NCI-H345 treated with DMSO at 0.1 percent for 48 hours (cell line): ENCODE results near the gene TNFSF8.
A peak's percentile ranks its signal among the peaks of the same experiment; 100 is the strongest.

Source experiments
- DNase-seq: peaks from one replicate; lab custom pipeline; 2025; ENCODE audit not compliant: unreplicated experiment; lab: John Stamatoyannopoulos, UW

Gene TNFSF8

GRCh38 chr9:114936581-114936980 lies 6.2 kb upstream of the TNFSF8 start:
- DNase-seq, result no peak

GRCh38 chr9:114935119-114935518 lies 4.7 kb upstream of the TNFSF8 start:
- no peak for DNase-seq

GRCh38 chr9:114932502-114932901 lies 2.1 kb upstream of the TNFSF8 start:
- no peak for DNase-seq

- no peak for DNase-seq
Observed at GRCh38 chr9:114931407-114931806, 1.0 kb upstream of the TNFSF8 start.

- DNase-seq, result no peak
Observed at GRCh38 chr9:114929201-114929600, 1.2 kb downstream of the TNFSF8 start.

GRCh38 chr9:114928671-114929070 lies 1.7 kb downstream of the TNFSF8 start:
- DNase-seq, result no peak

GRCh38 chr9:114928136-114928535 lies 2.3 kb downstream of the TNFSF8 start:
- DNase-seq, result no peak

GRCh38 chr9:114925672-114926071 lies 4.7 kb downstream of the TNFSF8 start:
- DNase-seq, result no peak

GRCh38 chr9:114925039-114925438 lies 5.4 kb downstream of the TNFSF8 start:
- no peak for DNase-seq

GRCh38 chr9:114924327-114924726 lies 6.1 kb downstream of the TNFSF8 start:
- DNase-seq, result no peak

GRCh38 chr9:114923918-114924317 lies 6.5 kb downstream of the TNFSF8 start:
- DNase-seq, result no peak

GRCh38 chr9:114921171-114921570 lies 9.2 kb downstream of the TNFSF8 start:
- no peak for DNase-seq

- DNase-seq, result peak; percentile 26
Observed at GRCh38 chr9:114919611-114920010, 10.8 kb downstream of the TNFSF8 start.

GRCh38 chr9:114916481-114916880 lies 13.9 kb downstream of the TNFSF8 start:
- no peak for DNase-seq

GRCh38 chr9:114914139-114914538 lies 16.3 kb downstream of the TNFSF8 start:
- no peak for DNase-seq

GRCh38 chr9:114913656-114914055 lies 16.7 kb downstream of the TNFSF8 start:
- no peak for DNase-seq

- no peak for DNase-seq
Observed at GRCh38 chr9:114913217-114913616, 17.2 kb downstream of the TNFSF8 start.

- DNase-seq, result peak; percentile 54
Observed at GRCh38 chr9:114911167-114911821, 19.1 kb downstream of the TNFSF8 start.

GRCh38 chr9:114910541-114910940 lies 19.9 kb downstream of the TNFSF8 start:
- no peak for DNase-seq

- no peak for DNase-seq
Observed at GRCh38 chr9:114909661-114910060, 20.7 kb downstream of the TNFSF8 start.

GRCh38 chr9:114908805-114909448 lies 21.5 kb downstream of the TNFSF8 start:
- no peak for DNase-seq

- DNase-seq, result peak; percentile 96
Observed at GRCh38 chr9:114908104-114908622, 22.2 kb downstream of the TNFSF8 start.
